GM21723 (cell line): Measurements from ENCODE around the gene TMEM95.
"Not testable (repeated sequence)": the region's sequence is repeated elsewhere in the genome, so short reads cannot be mapped to it uniquely, and the experiment has no call there.

Experiments used
- ATAC-seq: cut with Tn5 transposase; IDR thresholded peaks from one replicate; pipeline ENCODE4 v1.9.1; 2021; ENCODE audit warnings: mild to moderate bottlenecking, moderate library complexity; ENCODE audit not compliant: unreplicated experiment

TMEM95 gene

GRCh38 chr17:7323731-7324437, 31.1 kb upstream of the TMEM95 start:
- ATAC-seq, result no peak

DNA sequence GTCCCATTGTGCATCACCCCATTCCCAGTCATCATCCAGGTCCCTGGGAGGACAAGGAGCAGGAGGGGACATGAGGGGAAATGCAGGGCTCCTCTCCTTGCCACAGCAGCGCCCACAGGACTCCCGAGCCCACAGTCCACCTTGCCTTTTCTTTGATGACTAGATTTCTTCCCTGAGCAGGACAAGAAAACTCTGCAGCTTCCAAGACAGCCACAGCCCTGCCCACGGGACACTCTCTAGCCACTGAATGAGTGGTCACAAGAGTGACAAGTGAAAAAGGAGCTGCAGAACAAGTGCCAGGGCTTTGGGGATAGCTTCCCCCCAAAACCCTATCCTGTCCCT, 30.5 kb upstream of the TMEM95 start:
- ATAC-seq, result no peak

DNA sequence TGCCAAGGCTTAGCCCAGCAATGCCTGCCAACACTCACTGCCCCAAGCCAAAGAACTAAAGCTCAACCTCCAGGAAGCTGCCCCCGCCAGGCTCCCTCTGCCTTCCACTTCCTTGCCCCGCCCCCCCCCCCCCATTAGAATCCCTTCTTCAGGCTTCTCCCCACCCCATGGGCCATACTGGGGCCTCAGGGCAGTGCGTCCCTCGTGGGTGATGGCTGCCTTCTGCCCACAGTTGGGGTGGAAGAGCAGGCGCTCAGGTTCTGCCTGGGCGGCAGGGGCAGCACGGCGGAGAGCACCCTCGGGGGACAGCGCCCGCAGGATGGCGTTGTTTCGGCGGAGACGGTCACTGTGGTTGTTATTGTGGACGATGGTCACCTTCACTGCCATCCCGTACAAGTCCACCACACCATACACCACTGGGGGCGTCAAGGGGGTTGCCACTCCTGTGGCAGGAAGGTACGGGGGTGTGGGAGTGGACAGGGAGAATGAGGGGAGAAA, 29.9 kb upstream of the TMEM95 start:
- ATAC-seq, result no peak

DNA sequence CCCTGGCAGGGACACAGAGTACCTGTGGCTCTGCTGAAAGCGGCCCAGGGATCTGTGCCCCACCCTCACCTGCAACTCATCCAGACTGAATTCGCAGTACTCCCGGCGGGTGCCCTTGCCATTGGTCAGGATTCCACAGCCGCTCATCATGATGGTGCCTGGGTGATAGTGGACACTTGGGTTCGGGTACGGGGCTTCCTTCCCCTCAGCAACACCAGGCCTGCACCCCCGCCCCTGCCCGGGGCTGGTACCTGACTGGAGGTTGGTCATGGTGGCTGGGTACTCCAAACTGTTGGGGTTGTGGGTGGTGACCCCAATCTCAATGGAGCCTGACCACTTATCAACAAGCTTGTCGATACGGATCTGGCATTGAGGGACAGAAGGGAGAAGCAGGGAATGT, 28.8 kb upstream of the TMEM95 start:
- ATAC-seq, result no peak

DNA sequence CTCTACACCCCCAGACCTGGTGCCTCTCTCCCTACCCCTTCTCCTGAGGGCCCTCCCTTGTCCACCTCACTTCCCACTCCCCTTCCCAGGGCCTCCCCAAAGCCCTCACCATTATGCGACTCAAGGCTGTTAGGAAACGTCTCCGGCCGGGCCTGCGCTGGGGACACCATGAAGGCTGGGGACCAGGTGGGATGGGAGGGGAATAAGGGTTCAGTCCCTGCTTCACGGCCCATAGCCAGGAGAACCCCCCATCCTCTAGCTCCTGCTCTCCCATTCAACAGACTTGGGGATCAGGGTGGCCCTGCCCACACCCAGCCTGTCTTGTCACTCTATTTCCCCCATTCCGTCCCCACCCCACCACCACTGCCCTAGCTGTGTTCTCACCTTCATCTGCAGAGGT, 27.9 kb upstream of the TMEM95 start:
- ATAC-seq, result no peak

DNA sequence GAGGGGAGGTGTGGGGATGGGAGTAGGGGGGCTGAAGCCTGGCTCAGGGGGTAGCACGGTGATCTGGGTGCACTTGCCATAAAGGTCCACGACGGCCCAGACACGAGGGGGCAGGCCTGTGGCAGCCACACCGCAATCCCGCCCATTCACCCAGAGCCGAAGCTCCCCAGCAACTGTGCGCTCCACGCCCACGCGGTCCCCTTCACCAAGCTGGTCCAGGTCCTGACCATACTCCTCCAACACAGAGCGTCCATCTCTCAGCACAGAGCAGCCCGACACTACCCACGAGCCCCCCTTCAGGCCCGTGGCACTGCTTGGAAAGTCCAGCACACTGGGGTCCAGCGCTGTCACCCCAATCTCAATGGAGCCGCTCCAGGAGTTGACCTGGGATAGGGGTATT, 27.5 kb upstream of the TMEM95 start:
- no peak for ATAC-seq

DNA sequence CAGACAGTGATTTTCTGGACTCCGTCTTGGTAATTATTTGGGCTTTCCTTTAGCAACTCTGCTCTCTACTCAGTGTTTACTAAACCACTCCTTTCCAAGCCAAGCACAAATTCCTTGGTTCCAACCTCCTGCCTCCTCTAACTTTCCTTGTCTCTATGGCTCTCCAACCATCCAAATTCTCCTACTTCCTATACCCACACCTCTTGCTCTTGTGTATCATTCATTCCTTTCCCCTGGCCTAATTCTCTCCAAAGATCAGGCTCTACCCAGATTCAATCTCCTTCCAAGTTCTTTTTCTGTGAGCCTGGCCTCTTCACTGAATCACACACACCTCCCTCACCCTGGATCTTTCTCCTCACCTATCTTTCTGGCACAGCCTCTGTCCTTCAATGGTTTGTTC, 26.9 kb upstream of the TMEM95 start:
- ATAC-seq, result no peak

GRCh38 chr17:7328840-7329373, 26.0 kb upstream of the TMEM95 start, which contains the start of gene NEURL4:
TSS of gene NEURL4 (minus strand) at chr17:7329335. CDS start at chr17:7329312, 23 bp downstream.
- peak; percentile 8 for ATAC-seq

- ATAC-seq, result peak; percentile 49
Observed at GRCh38 chr17:7329374-7329996, 25.5 kb upstream of the TMEM95 start.

DNA sequence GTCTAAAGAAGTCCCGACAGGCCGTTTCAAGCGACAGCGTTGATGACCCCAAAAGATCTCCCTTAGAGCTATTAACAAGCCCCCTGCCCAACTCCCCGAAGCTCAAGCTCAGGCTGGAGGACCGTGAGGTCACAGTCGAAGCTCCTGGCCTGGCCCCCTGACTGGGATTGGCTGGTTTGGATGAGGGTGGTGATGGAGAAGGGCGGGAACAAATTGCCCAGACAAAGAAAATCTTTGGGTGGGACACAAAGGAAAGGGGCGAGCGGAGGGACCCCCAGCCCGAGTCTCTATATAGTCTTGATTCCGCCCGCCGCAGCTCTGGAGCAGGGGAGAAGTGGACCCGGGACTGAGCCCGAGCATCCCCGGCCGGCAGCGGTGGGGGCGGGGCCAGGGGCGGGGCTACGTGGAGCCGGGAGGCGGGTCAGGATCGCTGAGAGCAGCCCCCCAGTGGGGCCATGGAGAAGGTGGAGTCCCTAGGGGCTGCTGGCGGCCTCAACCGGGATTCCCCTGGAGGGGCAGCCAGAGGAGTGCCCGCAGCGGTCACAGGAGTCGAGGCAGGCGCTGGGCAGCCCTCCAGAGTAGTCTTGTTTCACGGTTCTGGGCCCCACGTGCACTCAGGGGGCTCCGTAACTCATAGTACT, 24.8 kb upstream of the TMEM95 start:
- ATAC-seq, result peak; percentile 51

- peak; percentile 3 for ATAC-seq
Observed at GRCh38 chr17:7330638-7331015, 24.3 kb upstream of the TMEM95 start.

- no peak for ATAC-seq
Observed at GRCh38 chr17:7332111-7332510, 22.8 kb upstream of the TMEM95 start.

DNA sequence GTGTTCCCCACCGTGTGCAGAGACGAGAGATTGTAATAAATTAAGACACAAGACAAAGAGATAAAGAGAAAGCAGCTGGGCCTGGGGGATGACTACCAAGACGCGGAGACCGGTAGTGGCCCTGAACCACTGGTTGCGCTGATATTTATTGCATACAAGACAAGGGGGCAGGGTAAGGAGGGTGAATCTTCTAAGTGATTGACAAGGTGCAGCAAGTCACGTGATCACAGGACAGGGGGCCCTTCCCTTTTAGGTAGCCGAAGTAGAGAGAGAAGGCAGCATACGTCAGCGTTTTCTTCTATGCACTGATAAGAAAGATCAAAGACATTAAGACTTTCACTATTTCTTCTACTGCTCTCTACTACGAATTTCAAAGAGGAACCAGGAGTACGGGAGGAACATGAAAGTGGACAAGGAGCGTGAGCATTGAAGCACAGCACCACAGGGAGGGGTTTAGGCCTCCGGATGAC, 22.3 kb upstream of the TMEM95 start:
- ATAC-seq, result not testable (repeated sequence)

GRCh38 chr17:7334938-7335538, 19.9 kb upstream of the TMEM95 start:
- no peak for ATAC-seq

DNA sequence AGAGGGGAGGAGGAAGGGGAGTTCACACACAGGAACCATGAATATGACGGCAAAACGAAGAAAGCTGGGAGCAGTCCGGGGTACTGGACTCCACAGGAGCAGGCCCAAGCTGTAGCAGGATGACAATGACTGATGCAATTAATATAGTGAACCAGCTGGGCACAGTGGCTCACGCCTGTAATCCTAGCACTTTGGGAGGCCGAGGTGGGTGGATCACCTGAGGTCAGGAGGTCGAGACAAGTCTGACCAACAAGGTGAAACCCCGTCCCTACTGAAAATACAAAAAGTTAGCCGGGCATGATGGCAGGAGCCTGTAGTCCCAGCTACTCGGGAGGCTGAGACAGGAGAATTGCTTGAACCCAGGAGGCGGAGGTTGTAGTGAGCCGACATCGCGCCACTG, 19.2 kb upstream of the TMEM95 start:
- ATAC-seq, result not testable (repeated sequence)

DNA sequence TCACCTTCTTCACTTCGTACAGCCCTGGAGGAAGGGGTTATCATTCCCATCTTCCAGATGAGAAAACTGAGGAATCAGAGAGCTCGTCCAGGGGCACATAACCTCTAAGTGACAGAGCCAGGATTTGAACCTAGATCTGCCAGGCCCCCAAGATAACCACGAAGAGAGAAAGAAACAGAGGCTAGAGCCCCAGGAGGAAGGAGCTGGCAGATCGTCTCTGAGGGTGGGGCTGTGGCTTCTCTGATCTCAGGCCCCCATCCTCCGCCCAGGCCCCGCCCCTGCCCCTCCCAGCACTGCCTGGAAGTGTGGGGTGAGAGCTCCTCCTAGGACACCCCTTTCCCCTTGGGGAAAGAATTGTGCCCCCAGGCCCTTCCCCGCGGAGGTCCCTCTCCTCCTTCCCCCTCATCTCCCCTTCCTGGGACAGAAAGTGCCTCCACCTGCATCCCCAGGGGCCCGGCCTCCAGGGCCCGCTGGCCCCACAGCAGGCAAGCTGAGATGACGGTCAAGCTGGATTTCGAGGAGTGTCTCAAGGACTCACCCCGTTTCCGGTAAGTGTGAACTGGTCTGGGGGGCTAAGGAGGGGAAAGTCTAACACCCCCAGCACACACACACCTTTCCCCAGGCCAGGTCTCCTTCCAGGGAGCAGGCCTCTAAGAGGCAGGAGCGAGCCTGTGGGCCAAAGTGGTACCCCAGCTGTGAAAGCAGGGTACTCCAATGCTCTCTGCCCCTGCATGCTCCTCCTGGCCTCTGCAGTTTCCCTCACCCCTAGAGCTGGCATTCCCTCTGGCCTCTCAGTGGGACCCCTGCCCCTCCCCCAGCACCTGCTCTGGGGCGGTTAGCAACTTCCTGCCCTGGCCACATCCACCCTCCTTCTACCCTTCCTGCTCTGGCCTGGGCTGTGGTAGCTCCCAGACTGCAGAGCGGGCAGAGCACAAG, 18.4 kb upstream of the TMEM95 start, which contains the start of gene ACAP1:
Gene ACAP1 (plus strand): TSS at position 290 of the 936 bp plus-strand sequence. CDS start 206 bp downstream, at position 496.
- peak; percentile 64 for ATAC-seq

- not testable (repeated sequence) for ATAC-seq
Observed at GRCh38 chr17:7337600-7337999, 17.4 kb upstream of the TMEM95 start.

GRCh38 chr17:7340179-7340578, 14.8 kb upstream of the TMEM95 start:
- ATAC-seq, result no peak

- no peak for ATAC-seq
Observed at GRCh38 chr17:7341842-7342241, 13.1 kb upstream of the TMEM95 start.

- ATAC-seq, result no peak
Observed at GRCh38 chr17:7343250-7343649, 11.7 kb upstream of the TMEM95 start.
